Measurements from ENCODE around the gene JOSD2. TPM values are rescaled to one million over a fixed set of nuclear protein-coding genes. Genes with fewer than 3 reads are reported as not detected.
"Not testable (repeated sequence)": the region's sequence is repeated elsewhere in the genome, so short reads cannot be mapped to it uniquely, and the experiment has no call there.

The JOSD2 gene
- total RNA-seq, 1 donor from 2014 or later = 22.0 TPM

DNA sequence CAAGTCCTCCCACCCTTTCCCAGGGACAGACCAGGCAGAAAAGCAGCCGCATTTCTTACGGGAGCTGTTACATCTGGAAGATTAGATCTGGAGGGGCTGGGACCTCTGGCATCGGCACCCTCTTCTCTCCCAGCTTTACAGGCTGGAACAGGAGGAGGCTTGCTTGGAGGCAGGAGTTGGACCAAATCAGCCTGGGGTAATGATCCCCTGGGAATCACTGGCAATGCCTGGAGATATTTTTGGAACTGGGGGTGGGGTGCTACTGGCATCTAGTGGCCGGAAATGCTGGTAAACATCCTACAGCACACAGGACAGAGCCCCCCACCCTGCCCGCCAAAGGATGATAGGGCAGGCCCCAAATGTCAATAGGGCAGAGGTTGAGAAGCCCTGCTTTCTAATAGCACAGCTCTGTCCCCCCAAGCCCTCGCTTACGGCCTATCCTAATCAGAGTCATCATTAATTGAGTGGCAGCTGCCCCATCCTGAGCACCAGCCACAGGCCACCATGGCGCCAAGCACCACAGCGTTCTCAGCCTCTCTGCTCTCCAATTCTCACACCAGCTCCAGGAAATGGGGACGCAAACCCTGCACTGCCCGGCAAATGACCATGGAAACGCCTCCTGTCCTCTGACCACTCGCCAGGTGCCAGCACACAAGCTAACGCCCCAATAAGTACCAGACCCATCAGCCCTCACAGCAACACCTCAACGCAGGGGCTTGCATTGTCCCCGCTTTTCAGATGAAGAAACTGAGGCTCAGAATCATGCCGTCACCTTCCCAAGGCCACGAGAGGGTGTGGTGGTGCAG lies 36.6 kb upstream of the JOSD2 start:
- DNase-seq (ENCODE audit: low read depth, low spot score) = no peak

DNA sequence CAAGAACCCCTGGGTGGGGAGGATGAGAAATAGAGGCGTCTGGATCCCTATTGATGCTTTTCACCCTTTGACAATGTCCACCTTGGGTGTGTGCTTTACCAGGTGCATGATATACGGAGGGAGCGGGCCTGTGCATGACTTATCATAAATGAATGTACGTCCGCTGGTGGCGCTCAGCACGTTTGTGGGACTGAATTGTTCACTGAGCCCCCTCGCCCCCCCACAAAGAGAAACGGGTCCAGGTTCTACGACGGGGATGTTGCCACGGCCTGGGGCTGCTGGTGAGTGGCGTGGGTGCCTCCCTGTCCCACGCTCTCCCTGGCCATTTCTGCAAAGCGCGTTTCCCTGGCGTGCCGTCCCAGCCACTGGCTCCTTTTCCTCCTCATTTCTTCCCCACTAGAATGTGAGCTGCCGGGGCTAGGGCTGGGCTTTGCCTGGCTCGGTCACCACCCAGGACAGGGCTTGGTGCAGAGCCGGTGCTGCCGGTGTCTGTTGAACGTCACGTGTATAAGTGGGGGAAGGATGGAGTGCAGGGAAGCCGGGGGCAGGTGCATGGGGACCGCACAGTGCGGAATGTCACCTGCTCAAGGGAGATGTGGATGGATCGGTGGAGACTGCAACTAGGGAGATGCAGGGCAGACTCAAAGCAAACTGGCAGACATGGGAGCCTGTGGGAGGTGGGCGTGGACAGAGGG lies 35.7 kb upstream of the JOSD2 start:
- no peak for DNase-seq (ENCODE audit: low read depth, low spot score)

DNA sequence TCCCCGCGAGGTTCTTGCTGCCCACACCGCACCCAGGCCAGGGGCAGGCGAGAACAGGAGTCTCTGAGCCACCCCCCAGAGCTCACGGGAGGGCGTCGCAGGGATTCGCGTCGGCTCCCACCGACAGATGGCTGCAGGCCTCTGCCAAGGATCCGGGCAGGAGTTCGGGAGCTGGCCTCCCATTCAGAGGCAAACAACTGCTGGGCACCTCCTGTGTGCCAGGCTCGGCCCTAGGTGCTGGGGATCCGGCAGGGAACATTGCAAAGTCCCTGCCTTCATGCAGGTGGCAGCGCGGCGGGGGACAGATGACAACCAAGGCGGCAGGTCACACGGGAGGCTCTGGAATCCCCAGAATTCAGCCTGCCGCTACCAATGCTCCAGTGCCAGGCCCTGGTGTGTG lies 32.0 kb upstream of the JOSD2 start:
- no peak for DNase-seq (ENCODE audit: low read depth, low spot score)

DNA sequence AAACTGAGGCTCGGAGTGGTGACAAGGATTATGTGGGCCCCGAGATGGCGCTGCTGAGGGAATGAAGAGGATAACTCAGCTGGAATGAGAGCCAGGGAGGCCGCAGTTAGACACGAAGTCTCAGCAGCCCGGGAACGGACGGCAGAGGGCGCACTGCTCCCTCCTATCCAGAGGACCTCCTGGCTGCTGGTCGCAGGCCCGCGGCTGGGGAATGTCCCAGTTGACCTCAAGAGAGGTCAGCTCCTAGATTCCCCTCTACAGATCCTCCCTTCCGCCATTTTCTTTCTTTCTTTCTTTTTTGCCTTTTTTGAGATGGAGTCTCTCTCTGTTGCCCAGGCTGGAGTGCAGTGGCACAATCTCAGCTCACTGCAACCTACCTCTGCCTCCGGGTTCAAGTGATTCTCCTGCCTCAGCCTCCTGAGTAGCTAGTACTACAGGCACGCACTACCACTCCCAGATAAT lies 26.8 kb upstream of the JOSD2 start:
- peak; percentile 66 for DNase-seq (ENCODE audit: low read depth, low spot score)

DNA sequence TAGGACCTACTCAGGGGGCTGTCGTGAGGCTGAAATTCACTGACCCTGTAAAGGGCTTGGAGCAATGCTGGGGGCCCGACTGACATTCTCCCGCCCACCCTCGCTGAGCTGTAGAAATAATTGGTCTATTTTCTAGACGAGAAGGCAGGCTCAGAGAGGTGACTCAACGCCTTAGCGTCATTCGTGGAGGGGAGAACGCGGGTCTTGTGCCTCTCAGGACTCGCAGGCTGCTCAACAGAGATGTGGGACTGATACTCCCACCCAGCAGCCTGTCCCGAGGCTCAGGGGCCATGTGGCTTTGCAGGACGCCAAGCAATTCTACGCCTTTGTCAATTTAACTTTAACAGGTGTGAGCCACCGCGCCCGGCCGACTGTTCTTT lies 26.3 kb upstream of the JOSD2 start:
- no peak for DNase-seq (ENCODE audit: low read depth, low spot score)

DNA sequence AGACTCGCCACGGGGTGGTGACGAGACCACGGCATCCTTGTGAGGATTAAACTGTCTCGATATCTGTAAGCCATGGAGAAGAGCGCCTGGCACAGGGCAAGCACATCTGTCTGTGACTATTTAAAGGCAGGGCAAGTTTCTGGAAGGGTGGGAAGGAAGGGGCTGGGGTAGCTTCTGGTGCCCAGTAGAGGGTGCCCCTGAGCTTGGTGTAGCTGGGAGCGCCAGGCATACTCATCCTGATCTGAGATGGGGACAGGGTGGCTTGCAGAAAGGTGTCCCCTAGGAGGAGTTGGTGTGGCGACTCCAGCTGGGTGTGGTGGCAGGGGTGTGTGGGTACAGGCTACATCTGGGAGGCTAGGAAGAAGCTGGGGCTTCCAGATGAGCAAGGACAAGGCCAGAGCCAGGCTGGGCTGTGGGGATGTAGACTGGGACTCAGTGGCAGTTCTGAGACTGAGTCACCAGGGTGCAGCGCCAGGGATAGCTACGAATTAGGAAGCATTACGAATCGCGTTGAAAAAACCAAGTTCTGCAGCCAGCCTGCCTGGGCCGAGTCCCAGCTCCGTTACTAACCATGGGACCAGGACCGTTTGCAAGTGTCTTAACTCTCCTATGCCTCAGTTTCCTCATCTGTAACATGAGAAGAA lies 25.8 kb upstream of the JOSD2 start:
- no peak for DNase-seq (ENCODE audit: low read depth, low spot score)

DNA sequence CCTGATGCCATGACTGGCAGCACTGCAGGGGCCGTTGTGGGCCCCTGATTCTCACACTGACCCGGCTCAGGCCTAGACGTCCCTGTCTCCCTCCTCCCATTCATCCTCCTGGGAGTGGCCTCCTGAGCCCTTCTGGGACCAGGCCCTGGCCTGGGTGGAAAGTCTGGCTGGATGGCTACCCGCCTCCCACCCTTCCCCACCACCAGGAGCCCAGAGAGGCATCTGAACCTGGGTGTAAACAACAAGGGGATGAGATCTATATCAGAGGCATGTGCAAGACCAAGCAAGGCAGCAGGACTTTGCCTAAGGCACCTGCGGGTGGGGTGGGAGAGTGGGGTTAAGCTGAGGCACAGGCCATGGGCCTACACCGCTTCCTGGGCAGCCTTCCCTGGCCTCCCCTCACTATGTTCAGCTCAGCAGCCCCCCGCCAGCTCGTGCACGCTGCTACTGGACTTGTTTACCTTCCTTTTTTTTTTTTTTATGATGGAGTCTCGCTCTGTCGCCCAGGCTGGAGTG lies 24.7 kb upstream of the JOSD2 start:
- DNase-seq (ENCODE audit: low read depth, low spot score) = no peak

DNA sequence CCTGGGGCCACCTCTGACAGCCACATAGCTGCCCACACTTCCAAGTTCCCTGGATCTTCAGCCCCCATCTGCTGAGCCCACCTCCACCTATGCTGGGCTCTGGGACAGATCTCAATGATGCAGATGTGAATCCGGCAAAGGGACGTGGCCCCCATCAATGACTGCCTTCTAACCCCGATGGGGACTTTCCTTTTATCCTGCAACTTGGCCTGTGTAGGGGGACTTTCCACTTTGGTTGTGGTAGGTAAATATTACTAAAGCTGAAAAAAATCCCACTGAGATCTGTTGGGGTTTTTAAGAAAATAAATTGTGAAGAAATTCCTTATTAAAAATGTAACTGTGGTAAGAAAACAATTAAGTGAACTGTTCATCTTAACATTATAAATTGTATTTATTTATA lies 23.5 kb upstream of the JOSD2 start:
- no peak for DNase-seq (ENCODE audit: low read depth, low spot score)

DNA sequence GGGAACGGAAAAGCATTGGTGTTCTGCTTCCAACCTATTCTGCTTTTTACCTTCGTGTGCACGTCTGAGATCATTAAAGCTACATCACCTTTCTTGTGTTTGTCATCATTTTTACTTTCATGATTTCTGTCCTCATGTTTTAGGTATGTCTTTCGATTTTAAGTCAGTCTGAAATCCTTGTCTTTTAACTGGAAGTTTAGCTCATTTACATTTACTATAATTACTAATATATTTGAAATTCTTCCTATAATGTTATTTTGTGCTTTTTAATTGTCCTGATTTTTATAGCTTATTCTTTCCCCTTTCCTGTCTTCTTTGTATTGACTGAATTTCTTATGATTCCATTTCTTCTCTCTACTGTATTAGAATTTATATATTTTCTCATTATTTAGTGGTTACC lies 22.0 kb upstream of the JOSD2 start:
- no peak for DNase-seq (ENCODE audit: low read depth, low spot score)

DNA sequence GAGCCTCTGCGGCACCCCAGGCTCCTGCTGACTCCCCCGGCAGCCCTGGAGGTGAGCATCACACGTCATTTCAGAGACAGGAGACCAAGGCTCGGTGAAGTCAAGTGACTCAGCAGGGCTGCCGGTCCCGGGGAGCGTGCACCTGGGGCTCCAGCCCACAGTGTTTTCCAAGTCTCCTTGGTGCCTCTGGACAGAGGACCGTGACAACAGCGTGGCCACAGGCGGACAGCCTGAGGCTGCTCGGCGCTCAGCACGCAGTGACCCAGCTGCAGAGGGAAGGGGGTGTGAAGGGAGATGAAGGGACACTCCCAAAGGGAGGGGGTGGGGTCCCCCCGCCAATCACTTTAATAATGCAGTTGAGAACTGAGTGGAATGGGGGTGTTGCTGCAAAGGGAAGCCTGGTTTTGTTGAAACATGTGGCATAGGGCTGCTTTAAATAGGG lies 20.2 kb upstream of the JOSD2 start:
- no peak for DNase-seq (ENCODE audit: low read depth, low spot score)

DNA sequence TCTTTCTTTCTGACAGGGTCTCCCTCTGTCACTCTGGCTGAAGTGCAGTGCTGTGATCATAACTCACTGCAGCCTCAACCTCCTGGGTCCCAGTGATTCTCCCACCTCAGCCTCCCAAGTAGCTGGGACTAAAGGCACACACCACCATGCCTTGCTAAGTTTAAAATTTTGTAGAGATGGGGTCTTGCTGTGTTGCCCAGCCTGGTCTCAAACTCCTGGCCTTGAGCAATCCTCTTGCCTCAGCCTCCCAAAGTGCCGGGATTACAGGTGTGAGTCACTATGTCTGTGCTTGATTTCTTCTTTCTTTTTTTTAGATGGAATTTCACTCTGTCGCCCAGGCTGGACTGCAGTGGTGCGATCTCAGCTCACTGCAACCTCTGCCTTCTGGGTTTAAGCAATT lies 17.1 kb upstream of the JOSD2 start:
- not testable (repeated sequence) for DNase-seq (ENCODE audit: low read depth, low spot score)

DNA sequence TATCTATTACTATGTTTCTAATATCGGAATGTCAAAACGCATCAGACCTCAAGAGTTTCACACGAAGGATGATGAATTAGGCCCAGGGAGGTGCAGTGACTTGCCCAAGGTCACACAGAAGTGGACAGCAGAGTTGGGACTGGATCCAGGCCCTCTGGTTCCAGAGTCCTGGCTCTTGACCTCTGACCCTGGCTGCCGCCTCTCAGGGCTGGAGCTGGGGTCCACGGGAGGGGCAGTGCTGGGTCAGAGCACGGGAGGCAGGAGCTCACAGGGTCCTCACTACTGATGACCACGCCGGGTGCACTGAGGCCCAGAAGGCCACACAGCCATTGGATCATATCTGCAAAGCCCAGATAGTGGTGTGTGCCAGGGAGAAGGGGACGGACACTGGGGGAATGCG lies 11.9 kb upstream of the JOSD2 start:
- DNase-seq (ENCODE audit: low read depth, low spot score) = no peak

DNA sequence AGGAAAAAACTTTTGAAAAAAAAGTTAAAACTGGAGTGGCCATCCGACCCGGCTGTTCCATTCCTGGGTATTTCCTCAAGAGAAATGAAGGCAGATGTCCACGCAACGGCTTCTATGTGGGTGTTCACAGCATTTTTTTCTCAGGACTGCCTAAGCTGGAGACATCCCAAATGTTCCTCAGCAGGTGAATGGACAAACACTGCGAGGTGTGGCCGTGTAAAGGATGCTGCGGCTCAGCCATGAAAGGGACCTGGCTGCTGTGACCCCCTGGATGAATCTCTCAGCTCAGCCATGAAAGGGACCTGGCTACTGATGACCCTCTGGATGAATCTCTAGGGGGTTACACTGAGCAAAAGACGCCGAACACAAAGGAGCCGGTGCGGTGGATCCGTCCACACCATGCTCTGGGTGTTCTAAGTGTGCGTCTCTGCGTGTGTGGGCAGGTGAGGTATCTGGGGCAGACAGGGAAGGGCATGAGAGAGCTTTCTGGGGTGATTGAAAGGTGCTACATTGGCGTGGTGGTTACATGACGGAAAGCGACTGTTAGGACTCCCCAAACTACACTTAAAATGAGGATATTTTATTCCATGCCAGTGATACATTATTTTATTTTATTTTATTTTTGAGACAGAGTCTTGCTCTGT lies 10.0 kb upstream of the JOSD2 start:
- no peak for DNase-seq (ENCODE audit: low read depth, low spot score)

DNA sequence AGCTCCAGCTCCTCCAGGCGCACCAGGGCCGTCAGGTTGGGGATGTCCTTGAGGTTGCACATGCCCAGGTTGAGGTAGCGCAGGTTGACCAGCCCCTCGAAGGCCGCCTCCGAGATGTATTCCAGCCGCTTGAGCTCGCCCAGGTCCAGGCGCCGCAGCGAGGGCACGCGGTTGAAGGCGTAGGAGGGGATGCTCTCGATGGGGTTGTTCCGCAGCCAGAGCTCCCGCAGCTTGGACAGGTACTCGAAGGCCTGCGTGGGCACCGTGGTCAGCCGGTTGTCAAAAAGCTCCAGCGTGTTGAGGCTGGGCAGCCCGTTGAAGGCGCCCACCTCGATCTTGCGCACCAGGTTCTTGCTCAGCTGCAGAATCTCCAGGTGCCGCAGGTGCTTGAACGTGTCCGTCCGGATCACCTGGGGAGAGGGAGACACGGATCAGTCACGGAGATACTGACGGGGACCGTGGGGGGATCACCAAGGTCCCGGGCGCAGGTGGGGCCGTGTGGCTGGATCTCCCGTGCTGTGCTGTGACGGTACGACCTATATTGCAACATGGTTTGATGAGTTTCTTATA lies 8.1 kb upstream of the JOSD2 start:
- no peak for DNase-seq (ENCODE audit: low read depth, low spot score)

DNA sequence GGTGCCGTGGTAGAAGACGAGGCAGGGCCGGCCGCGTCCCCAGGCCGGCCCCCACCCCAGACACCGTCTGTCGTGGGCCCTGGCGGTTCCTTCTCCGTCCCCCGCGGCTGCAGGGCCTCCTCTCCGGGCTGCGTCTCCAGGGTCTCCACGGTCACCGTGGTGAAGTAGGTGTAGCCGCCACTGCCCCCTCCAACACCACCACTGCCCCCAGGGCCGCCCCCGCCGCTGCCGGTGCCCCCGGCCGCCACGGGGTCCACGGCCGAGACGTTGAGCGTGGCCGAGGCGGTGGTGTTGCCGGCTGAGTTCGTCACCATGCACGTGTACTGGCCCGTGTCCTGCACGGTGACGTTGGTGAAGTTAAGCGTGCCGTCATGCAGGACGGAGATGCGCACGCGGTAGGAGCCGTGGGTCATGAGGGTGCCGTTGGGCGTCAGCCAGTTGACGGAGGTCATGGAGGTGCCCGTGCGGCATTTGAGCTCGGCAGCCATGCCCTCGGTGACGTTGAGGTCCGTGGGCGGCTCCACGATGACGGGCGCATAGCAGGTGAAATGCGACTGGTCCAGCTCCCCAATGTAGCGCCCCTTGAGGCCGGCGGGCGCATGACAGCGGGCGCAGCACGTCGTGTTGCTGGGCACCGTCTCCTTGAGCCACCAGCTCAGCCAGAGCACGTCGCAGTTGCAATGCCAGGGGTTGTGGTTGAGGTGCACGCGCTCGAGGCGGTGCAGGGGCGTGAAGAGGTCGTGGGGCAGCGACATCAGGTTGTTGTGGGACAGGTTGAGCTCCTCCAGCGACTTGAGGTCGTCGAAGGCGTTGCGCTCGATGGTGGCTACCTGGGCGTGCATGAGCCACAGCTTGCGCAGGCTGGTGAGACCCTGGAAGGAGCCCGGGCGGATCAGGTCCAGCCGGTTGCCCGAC lies 7.4 kb upstream of the JOSD2 start:
- no peak for DNase-seq (ENCODE audit: low read depth, low spot score)

DNA sequence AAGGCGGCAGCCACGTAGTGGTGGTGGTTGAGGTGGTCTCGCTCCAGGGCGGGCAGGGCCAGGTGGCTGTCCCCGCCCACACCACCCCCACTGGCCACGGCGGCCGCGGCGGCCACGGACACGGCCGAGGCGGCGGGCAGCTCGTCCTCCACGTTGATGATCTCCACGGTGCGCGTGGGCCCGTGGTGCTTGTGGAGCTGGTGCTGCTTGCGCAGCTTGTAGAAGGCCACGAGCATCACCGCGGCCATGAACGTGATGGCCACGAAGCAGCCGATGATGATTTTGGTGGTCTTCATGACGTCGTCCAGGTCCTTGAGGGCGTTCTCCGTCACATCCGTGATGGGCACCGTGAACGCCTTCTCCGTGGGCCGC lies 6.7 kb upstream of the JOSD2 start:
- DNase-seq (ENCODE audit: low read depth, low spot score) = no peak

DNA sequence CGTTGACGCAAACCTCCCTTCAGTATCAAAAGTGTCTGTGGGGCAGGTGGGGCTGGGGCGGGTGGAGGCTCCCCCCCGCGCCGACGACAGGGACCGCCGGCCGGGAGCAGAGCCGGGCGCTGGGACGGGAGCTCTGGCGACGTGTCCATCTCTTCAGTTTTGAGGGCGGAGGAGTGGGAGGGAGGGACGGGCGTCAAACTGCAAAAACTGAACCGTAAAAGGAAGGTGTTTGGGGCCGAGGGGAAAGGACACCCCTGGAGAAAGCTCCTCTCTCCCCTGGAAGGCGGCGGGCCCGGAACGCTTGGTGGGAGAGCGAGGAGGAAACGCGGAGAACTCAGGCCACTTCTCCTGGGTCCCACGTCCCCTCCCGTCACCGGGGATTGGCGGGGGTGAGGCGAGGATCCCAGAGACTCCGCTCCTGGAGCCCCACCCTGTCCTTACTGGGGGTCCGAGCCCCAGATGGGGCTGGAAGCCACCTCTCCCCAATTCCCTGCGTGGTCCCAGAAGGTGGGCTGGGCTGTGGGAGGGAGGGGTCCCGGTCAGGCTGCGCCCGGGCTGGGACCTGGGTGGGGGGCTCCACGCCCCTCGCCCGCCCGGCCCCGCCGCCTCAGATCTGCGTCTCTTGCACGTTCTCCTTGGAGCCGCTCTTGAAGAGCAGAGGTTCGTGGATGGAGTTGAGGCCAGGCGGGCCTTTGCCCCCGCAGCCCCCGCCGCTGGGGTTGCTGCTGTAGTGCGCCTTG lies 6.1 kb upstream of the JOSD2 start:
- no peak for DNase-seq (ENCODE audit: low read depth, low spot score)

DNA sequence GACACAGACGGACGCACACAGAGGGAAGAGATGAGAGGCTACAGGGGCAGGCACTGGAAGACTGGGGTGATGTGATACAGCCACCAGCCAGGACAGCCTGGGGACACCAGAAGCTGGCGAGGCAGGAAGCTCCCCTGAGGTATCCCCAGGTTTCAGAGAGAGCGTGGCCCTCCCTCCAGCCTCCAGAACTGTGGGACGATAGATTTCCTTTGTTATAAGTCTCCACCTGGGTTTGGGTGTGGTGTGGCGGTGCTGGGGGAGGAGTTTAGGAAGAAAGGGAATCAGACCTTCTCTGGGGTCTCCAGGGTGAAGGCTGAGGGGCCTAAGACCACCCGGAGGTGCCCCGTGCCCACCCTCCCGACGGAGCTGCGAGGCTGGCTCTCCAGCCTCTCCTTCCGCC lies 5.5 kb upstream of the JOSD2 start:
- DNase-seq (ENCODE audit: low read depth, low spot score) = no peak

DNA sequence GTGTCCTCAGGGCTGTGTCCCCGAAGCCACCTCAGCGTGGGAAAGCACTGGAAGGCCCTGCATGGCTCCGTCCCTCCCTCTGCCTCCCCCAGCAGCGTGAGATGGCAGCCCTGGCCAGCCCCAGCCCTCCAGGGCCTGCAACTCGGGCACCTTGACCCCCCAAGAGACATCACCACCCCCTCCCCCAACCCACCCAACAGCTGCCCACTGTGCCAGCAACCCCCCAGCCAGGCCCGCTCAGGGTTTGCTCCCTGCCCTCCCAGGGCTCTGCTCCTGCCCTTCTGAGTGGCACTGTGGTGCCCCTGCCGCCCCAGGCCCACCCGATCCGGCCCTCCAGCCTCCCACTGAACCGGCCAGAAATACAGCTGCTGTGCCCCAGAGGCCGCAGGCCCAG lies 4.2 kb upstream of the JOSD2 start:
- no peak for DNase-seq (ENCODE audit: low read depth, low spot score)
